T-helper 2 cell treated with Interferon-gamma antibody and Interleukin-4, amounts not matched to agents 5 μg/mL and 100 μg/mL, for 36 hours (primary cell): ENCODE results near the gene SCAP.
A peak's percentile ranks its signal among the peaks of the same experiment; 100 is the strongest.

ENCODE experiments used
- DNase-seq: peaks from one replicate; pipeline ENCODE4 v3.0.0; 2021; ENCODE audit warnings: low spot score
- H3K27ac Mint-ChIP-seq: one replicate; pipeline ENCODE4 v1.8.0; 2021; ENCODE audit warnings: mild to moderate bottlenecking, mixed read lengths
- H3K27me3 Mint-ChIP-seq: one replicate; pipeline ENCODE4 v1.8.0; 2021; ENCODE audit warnings: low read depth, mixed read lengths
- H3K36me3 Mint-ChIP-seq: one replicate; pipeline ENCODE4 v1.8.0; 2021; ENCODE audit warnings: low read depth, mixed read lengths
- H3K4me1 Mint-ChIP-seq: one replicate; pipeline ENCODE4 v1.8.0; 2021; ENCODE audit warnings: low read depth, mixed read lengths
- H3K4me3 Mint-ChIP-seq: one replicate; pipeline ENCODE4 v1.8.0; 2022; ENCODE audit warnings: mild to moderate bottlenecking, moderate library complexity, mixed read lengths
- H3K9me3 Mint-ChIP-seq: one replicate; pipeline ENCODE4 v1.8.0; 2021; ENCODE audit warnings: mixed read lengths

The SCAP gene

GRCh38 chr3:47433796-47434195 lies 41.9 kb downstream of the SCAP start:
- H3K4me1 Mint-ChIP-seq, result peaks cover 5% of the 10 kb centered on the region
- H3K9me3 Mint-ChIP-seq, result no peaks in the 10 kb centered on the region
- no peak for DNase-seq
- H3K27me3 Mint-ChIP-seq, result no peaks in the 10 kb centered on the region
- H3K4me3 Mint-ChIP-seq, result no peak overlapping the region
- peak overlapping the region; percentile 18 for H3K27ac Mint-ChIP-seq
- peaks cover 24% of the 10 kb centered on the region for H3K36me3 Mint-ChIP-seq

GRCh38 chr3:47432673-47433072 lies 43.1 kb downstream of the SCAP start:
- peaks cover 5% of the 10 kb centered on the region for H3K4me1 Mint-ChIP-seq
- H3K9me3 Mint-ChIP-seq, result no peaks in the 10 kb centered on the region
- DNase-seq, result no peak
- no peaks in the 10 kb centered on the region for H3K27me3 Mint-ChIP-seq
- no peak overlapping the region for H3K4me3 Mint-ChIP-seq
- no peak overlapping the region for H3K27ac Mint-ChIP-seq
- H3K36me3 Mint-ChIP-seq, result peaks cover 20% of the 10 kb centered on the region

GRCh38 chr3:47431225-47431624 lies 44.5 kb downstream of the SCAP start:
- H3K36me3 Mint-ChIP-seq, result peaks cover 20% of the 10 kb centered on the region
- peaks cover 5% of the 10 kb centered on the region for H3K4me1 Mint-ChIP-seq
- H3K9me3 Mint-ChIP-seq, result no peaks in the 10 kb centered on the region

GRCh38 chr3:47430606-47431005 lies 45.1 kb downstream of the SCAP start:
- no peak overlapping the region for H3K27ac Mint-ChIP-seq
- no peaks in the 10 kb centered on the region for H3K9me3 Mint-ChIP-seq
- peaks cover 20% of the 10 kb centered on the region for H3K36me3 Mint-ChIP-seq
- H3K27me3 Mint-ChIP-seq, result no peaks in the 10 kb centered on the region
- H3K4me3 Mint-ChIP-seq, result no peak overlapping the region
- H3K4me1 Mint-ChIP-seq, result peaks cover 5% of the 10 kb centered on the region
- no peak for DNase-seq

More at GRCh38 chr3:47431225-47431624, 44.5 kb downstream of the SCAP start:
- DNase-seq, result no peak
- H3K4me3 Mint-ChIP-seq, result no peak overlapping the region
- no peak overlapping the region for H3K27ac Mint-ChIP-seq
- no peaks in the 10 kb centered on the region for H3K27me3 Mint-ChIP-seq

- Mint-ChIP-seq H3K9me3 (no peaks in the 10 kb centered on the region), H3K4me3 (no peak overlapping the region), H3K4me1 (peaks cover 5% of the 10 kb centered on the region), H3K36me3 (peaks cover 20% of the 10 kb centered on the region), H3K27me3 (no peaks in the 10 kb centered on the region), H3K27ac (no peak overlapping the region)
- no peak for DNase-seq
Observed at GRCh38 chr3:47429476-47430270, 46.1 kb downstream of the SCAP start.

GRCh38 chr3:47428662-47429061 lies 47.1 kb downstream of the SCAP start:
- Mint-ChIP-seq H3K4me1 (no peaks in the 10 kb centered on the region), H3K27ac (no peak overlapping the region), H3K36me3 (peaks cover 14% of the 10 kb centered on the region), H3K27me3 (no peaks in the 10 kb centered on the region), H3K9me3 (no peaks in the 10 kb centered on the region), H3K4me3 (no peak overlapping the region)
- no peak for DNase-seq

GRCh38 chr3:47427866-47428265 lies 47.9 kb downstream of the SCAP start:
- Mint-ChIP-seq H3K27ac (no peak overlapping the region), H3K36me3 (peaks cover 8% of the 10 kb centered on the region), H3K27me3 (no peaks in the 10 kb centered on the region), H3K9me3 (no peaks in the 10 kb centered on the region), H3K4me1 (no peaks in the 10 kb centered on the region), H3K4me3 (no peak overlapping the region)
- no peak for DNase-seq

- H3K27ac Mint-ChIP-seq, result no peak overlapping the region
- DNase-seq, result no peak
- H3K36me3 Mint-ChIP-seq, result peaks cover 9% of the 10 kb centered on the region
- no peaks in the 10 kb centered on the region for H3K9me3 Mint-ChIP-seq
- H3K4me3 Mint-ChIP-seq, result no peak overlapping the region
- H3K27me3 Mint-ChIP-seq, result no peaks in the 10 kb centered on the region
- H3K4me1 Mint-ChIP-seq, result peaks cover 4% of the 10 kb centered on the region
Observed at GRCh38 chr3:47425959-47426358, 49.8 kb downstream of the SCAP start.

GRCh38 chr3:47425383-47425778 lies 50.4 kb downstream of the SCAP start:
- Mint-ChIP-seq H3K4me1 (peaks cover 4% of the 10 kb centered on the region), H3K4me3 (no peak overlapping the region), H3K9me3 (no peaks in the 10 kb centered on the region), H3K36me3 (peaks cover 12% of the 10 kb centered on the region), H3K27me3 (no peaks in the 10 kb centered on the region), H3K27ac (no peak overlapping the region)
- no peak for DNase-seq

GRCh38 chr3:47424434-47425382 lies 51.0 kb downstream of the SCAP start:
- Mint-ChIP-seq H3K36me3 (peaks cover 12% of the 10 kb centered on the region), H3K27ac (no peak overlapping the region), H3K9me3 (no peaks in the 10 kb centered on the region), H3K27me3 (no peaks in the 10 kb centered on the region), H3K4me3 (no peak overlapping the region), H3K4me1 (peaks cover 4% of the 10 kb centered on the region)
- no peak for DNase-seq

GRCh38 chr3:47423548-47424145 lies 52.1 kb downstream of the SCAP start:
- no peaks in the 10 kb centered on the region for H3K9me3 Mint-ChIP-seq
- peaks cover 16% of the 10 kb centered on the region for H3K36me3 Mint-ChIP-seq
- no peak overlapping the region for H3K27ac Mint-ChIP-seq
- H3K27me3 Mint-ChIP-seq, result no peaks in the 10 kb centered on the region
- H3K4me3 Mint-ChIP-seq, result no peak overlapping the region
- H3K4me1 Mint-ChIP-seq, result peaks cover 4% of the 10 kb centered on the region
- no peak for DNase-seq

- no peak overlapping the region for H3K4me3 Mint-ChIP-seq
- H3K9me3 Mint-ChIP-seq, result no peaks in the 10 kb centered on the region
- H3K27ac Mint-ChIP-seq, result peak overlapping the region; percentile 65
- H3K36me3 Mint-ChIP-seq, result peaks cover 14% of the 10 kb centered on the region
- peaks cover 4% of the 10 kb centered on the region for H3K4me1 Mint-ChIP-seq
- H3K27me3 Mint-ChIP-seq, result no peaks in the 10 kb centered on the region
- no peak for DNase-seq
Observed at GRCh38 chr3:47422743-47423142, 53.0 kb downstream of the SCAP start.

- Mint-ChIP-seq H3K4me3 (peak overlapping the region; percentile 69), H3K36me3 (peaks cover 14% of the 10 kb centered on the region), H3K27me3 (no peaks in the 10 kb centered on the region), H3K27ac (peak overlapping the region; percentile 96), H3K9me3 (no peaks in the 10 kb centered on the region), H3K4me1 (peaks cover 4% of the 10 kb centered on the region)
- no peak for DNase-seq
Observed at GRCh38 chr3:47421741-47422649, 53.7 kb downstream of the SCAP start.
